Measurements from ENCODE around the gene DYSF.

Gene DYSF

GRCh38 chr2:71712158-71712818 lies 258.9 kb downstream of the DYSF start:
- no peak overlapping the region for H3K27ac ChIP-seq
- no peak for DNase-seq (ENCODE audit: low read depth, low spot score)

GRCh38 chr2:71713581-71714580 lies 260.5 kb downstream of the DYSF start:
- H3K27ac ChIP-seq = no peak overlapping the region

GRCh38 chr2:71714601-71715240 lies 261.4 kb downstream of the DYSF start:
- DNase-seq (ENCODE audit: low read depth, low spot score) = no peak
- no peak overlapping the region for H3K27ac ChIP-seq

More at GRCh38 chr2:71713581-71714580, 260.5 kb downstream of the DYSF start:
- DNase-seq (ENCODE audit: low read depth, low spot score) = no peak

- DNase-seq (ENCODE audit: low read depth, low spot score) = no peak
- no peak overlapping the region for H3K27ac ChIP-seq
Measured at GRCh38 chr2:71715241-71715750, 261.9 kb downstream of the DYSF start.

GRCh38 chr2:71715951-71716696 lies 262.8 kb downstream of the DYSF start:
- H3K27ac ChIP-seq = no peak overlapping the region
- DNase-seq (ENCODE audit: low read depth, low spot score) = no peak

GRCh38 chr2:71716697-71717624 lies 263.6 kb downstream of the DYSF start:
- no peak for DNase-seq (ENCODE audit: low read depth, low spot score)
- H3K27ac ChIP-seq = no peak overlapping the region

GRCh38 chr2:71718686-71719085 lies 265.3 kb downstream of the DYSF start:
- H3K27ac ChIP-seq = no peak overlapping the region
- DNase-seq (ENCODE audit: low read depth, low spot score) = no peak

- H3K27ac ChIP-seq = no peak overlapping the region
- no peak for DNase-seq (ENCODE audit: low read depth, low spot score)
Measured at GRCh38 chr2:71719520-71720282, 266.3 kb downstream of the DYSF start.

- H3K27ac ChIP-seq = no peak overlapping the region
- DNase-seq (ENCODE audit: low read depth, low spot score) = no peak
Measured at GRCh38 chr2:71720283-71720560, 266.9 kb downstream of the DYSF start.

GRCh38 chr2:71720596-71721361 lies 267.4 kb downstream of the DYSF start:
- H3K27ac ChIP-seq = no peak overlapping the region
- no peak for DNase-seq (ENCODE audit: low read depth, low spot score)

- no peak for DNase-seq (ENCODE audit: low read depth, low spot score)
- no peak overlapping the region for H3K27ac ChIP-seq
Measured at GRCh38 chr2:71721362-71721665, 268.0 kb downstream of the DYSF start.

- no peak for DNase-seq (ENCODE audit: low read depth, low spot score)
- no peak overlapping the region for H3K27ac ChIP-seq
Measured at GRCh38 chr2:71721669-71722068, 268.3 kb downstream of the DYSF start.

GRCh38 chr2:71722286-71722685 lies 268.9 kb downstream of the DYSF start:
- DNase-seq (ENCODE audit: low read depth, low spot score) = no peak

GRCh38 chr2:71724793-71725192 lies 271.4 kb downstream of the DYSF start:
- DNase-seq (ENCODE audit: low read depth, low spot score) = no peak
- H3K27ac ChIP-seq = no peak overlapping the region

More at GRCh38 chr2:71722286-71722685, 268.9 kb downstream of the DYSF start:
- H3K27ac ChIP-seq = no peak overlapping the region

- no peak for DNase-seq (ENCODE audit: low read depth, low spot score)
Measured at GRCh38 chr2:71725836-71726235, 272.5 kb downstream of the DYSF start.

GRCh38 chr2:71727562-71727961 lies 274.2 kb downstream of the DYSF start:
- H3K27ac ChIP-seq = no peak overlapping the region
- no peak for DNase-seq (ENCODE audit: low read depth, low spot score)

More at GRCh38 chr2:71725836-71726235, 272.5 kb downstream of the DYSF start:
- no peak overlapping the region for H3K27ac ChIP-seq

- no peak for DNase-seq (ENCODE audit: low read depth, low spot score)
- no peak overlapping the region for H3K27ac ChIP-seq
Measured at GRCh38 chr2:71728036-71728435, 274.7 kb downstream of the DYSF start.

All from epithelial cell of prostate (primary cell).